T-helper 17 cell (primary cell): ENCODE results near the gene TNIP2. TPM values are rescaled to one million over a fixed set of nuclear protein-coding genes. Genes with fewer than 3 reads are reported as not detected.

Experiments used
- ATAC-seq: fragments of 150-1000 bp; cut with Tn5 transposase; 2 replicates; pipeline ENCODE4 v1.10.0; 2021; ENCODE audit warnings: mild to moderate bottlenecking, moderate library complexity
- DNase-seq, 3 donors: peaks; one replicate each; pipeline versions ENCODE4 v3.0.0 to v3.0.0-alpha.2; 2020 to 2021
- H3K9me3 ChIP-seq: one replicate; pipeline ENCODE4 v1.7.0; 2013; ENCODE audit warnings: low read length, mild to moderate bottlenecking; ENCODE audit not compliant: control insufficient read depth, poor library complexity, severe bottlenecking
- H3K27ac Mint-ChIP-seq: one replicate; pipeline ENCODE4 v1.8.0; 2022; ENCODE audit warnings: mild to moderate bottlenecking, moderate library complexity, mixed read lengths
- H3K27me3 Mint-ChIP-seq: one replicate; pipeline ENCODE4 v1.8.0; 2022; ENCODE audit warnings: mixed read lengths
- H3K36me3 Mint-ChIP-seq: one replicate; pipeline ENCODE4 v1.8.0; 2022; ENCODE audit warnings: low read depth, mixed read lengths
- H3K4me1 Mint-ChIP-seq: one replicate; pipeline ENCODE4 v1.8.0; 2022; ENCODE audit warnings: mild to moderate bottlenecking, mixed read lengths
- H3K4me3 Mint-ChIP-seq: one replicate; pipeline ENCODE4 v1.8.0; 2022; ENCODE audit warnings: mild to moderate bottlenecking, moderate library complexity, mixed read lengths
- total RNA-seq, 4 donors: library from RNA in 2 of 4; stranded (reverse) in 2 of 4; gene quantifications; one replicate each; pipeline ENCODE4 v1.2.3 and lab custom pipeline; 2022 to 2026

TNIP2 gene
- total RNA-seq (10 to 100 TPM; 66.0 to 72.5 TPM), total RNA-seq (lab: John Stamatoyannopoulos, UW) (55.0 to 105 reads per million in 2 donors)

GRCh38 chr4:2755821-2756690, at the start of gene TNIP2:
Gene TNIP2 (minus strand): TSS chr4:2756336. CDS start chr4:2756289, 47 bp downstream.
- H3K9me3 ChIP-seq, result no peaks in the 10 kb centered on the region
- Mint-ChIP-seq H3K36me3 (peaks cover 3% of the 10 kb centered on the region), H3K27ac (peak within 1 kb of the TSS; percentile 92), H3K27me3 (no peaks in the 10 kb centered on the region), H3K4me3 (peak within 1 kb of the TSS; percentile 93), H3K4me1 (peaks cover 24% of the 10 kb centered on the region)
- ATAC-seq (peak; percentile 84), DNase-seq (peak; percentile 56 to 81 (median 79))

GRCh38 chr4:2804973-2805501, 48.9 kb upstream of the TNIP2 start:
- DNase-seq (no peak), ATAC-seq (no peak)
- no peaks in the 10 kb centered on the region for H3K9me3 ChIP-seq
- peaks cover 20% of the 10 kb centered on the region for H3K4me1 Mint-ChIP-seq
- no peaks in the 10 kb centered on the region for H3K36me3 Mint-ChIP-seq
- H3K27ac Mint-ChIP-seq, result peak overlapping the region; percentile 45
- H3K4me3 Mint-ChIP-seq, result no peak overlapping the region
- no peaks in the 10 kb centered on the region for H3K27me3 Mint-ChIP-seq

GRCh38 chr4:2804449-2804972, 48.4 kb upstream of the TNIP2 start:
- H3K4me3 Mint-ChIP-seq, result no peak overlapping the region
- H3K9me3 ChIP-seq, result no peaks in the 10 kb centered on the region
- DNase-seq (no peak), ATAC-seq (no peak)
- no peaks in the 10 kb centered on the region for H3K27me3 Mint-ChIP-seq
- peak overlapping the region; percentile 45 for H3K27ac Mint-ChIP-seq
- H3K4me1 Mint-ChIP-seq, result peaks cover 21% of the 10 kb centered on the region
- no peaks in the 10 kb centered on the region for H3K36me3 Mint-ChIP-seq

GRCh38 chr4:2803624-2804448, 47.7 kb upstream of the TNIP2 start:
- H3K27ac Mint-ChIP-seq, result no peak overlapping the region
- H3K4me1 Mint-ChIP-seq, result peaks cover 23% of the 10 kb centered on the region
- no peaks in the 10 kb centered on the region for H3K9me3 ChIP-seq
- no peaks in the 10 kb centered on the region for H3K36me3 Mint-ChIP-seq
- no peak for DNase-seq
- no peak for ATAC-seq
- H3K27me3 Mint-ChIP-seq, result no peaks in the 10 kb centered on the region
- no peak overlapping the region for H3K4me3 Mint-ChIP-seq

- Mint-ChIP-seq H3K36me3 (no peaks in the 10 kb centered on the region), H3K27me3 (no peaks in the 10 kb centered on the region), H3K4me3 (no peak overlapping the region), H3K27ac (no peak overlapping the region), H3K4me1 (peaks cover 33% of the 10 kb centered on the region)
- no peaks in the 10 kb centered on the region for H3K9me3 ChIP-seq
- DNase-seq (no peak), ATAC-seq (no peak)
These were observed 46.7 kb upstream of the TNIP2 start for GRCh38 chr4:2802618-2803531.

GRCh38 chr4:2800691-2801596, 44.8 kb upstream of the TNIP2 start:
- H3K4me1 Mint-ChIP-seq, result peaks cover 36% of the 10 kb centered on the region
- DNase-seq, result peak in 2 of 3 donors; percentile 8 to 9

GRCh38 chr4:2799971-2800690, 44.0 kb upstream of the TNIP2 start:
- no peaks in the 10 kb centered on the region for H3K27me3 Mint-ChIP-seq
- H3K9me3 ChIP-seq, result no peaks in the 10 kb centered on the region
- H3K4me1 Mint-ChIP-seq, result peaks cover 36% of the 10 kb centered on the region
- H3K4me3 Mint-ChIP-seq, result peak overlapping the region; percentile 91
- H3K27ac Mint-ChIP-seq, result peak overlapping the region; percentile 92
- ATAC-seq (no peak), DNase-seq (peak in 2 of 3 donors; percentile 7 to 9)
- H3K36me3 Mint-ChIP-seq, result no peaks in the 10 kb centered on the region

More at GRCh38 chr4:2800691-2801596, 44.8 kb upstream of the TNIP2 start:
- H3K9me3 ChIP-seq, result no peaks in the 10 kb centered on the region
- peak overlapping the region; percentile 92 for H3K27ac Mint-ChIP-seq
- ATAC-seq, result peak; percentile 17
- peak overlapping the region; percentile 73 for H3K4me3 Mint-ChIP-seq
- H3K27me3 Mint-ChIP-seq, result no peaks in the 10 kb centered on the region
- H3K36me3 Mint-ChIP-seq, result no peaks in the 10 kb centered on the region

GRCh38 chr4:2799224-2799911, 43.2 kb upstream of the TNIP2 start:
- peak overlapping the region; percentile 92 for H3K27ac Mint-ChIP-seq
- H3K4me3 Mint-ChIP-seq, result peak overlapping the region; percentile 91
- no peaks in the 10 kb centered on the region for H3K9me3 ChIP-seq
- ATAC-seq (no peak), DNase-seq (peak in 1 of 3 donors; percentile 7)
- no peaks in the 10 kb centered on the region for H3K27me3 Mint-ChIP-seq
- H3K4me1 Mint-ChIP-seq, result peaks cover 42% of the 10 kb centered on the region
- H3K36me3 Mint-ChIP-seq, result no peaks in the 10 kb centered on the region

- no peaks in the 10 kb centered on the region for H3K36me3 Mint-ChIP-seq
- no peaks in the 10 kb centered on the region for H3K27me3 Mint-ChIP-seq
- peak; percentile 57 for ATAC-seq
- DNase-seq, result peak; percentile 13 to 45 (median 40)
- no peaks in the 10 kb centered on the region for H3K9me3 ChIP-seq
- H3K4me1 Mint-ChIP-seq, result peaks cover 49% of the 10 kb centered on the region
- peak overlapping the region; percentile 92 for H3K27ac Mint-ChIP-seq
- peak overlapping the region; percentile 91 for H3K4me3 Mint-ChIP-seq
These were observed 42.5 kb upstream of the TNIP2 start for GRCh38 chr4:2798399-2799223.
